NCI-H2107 treated with DMSO at 0.1 percent for 48 hours (cell line): ENCODE measurements around the gene GLRX2.

Experiments
- DNase-seq: peaks from one replicate; lab custom pipeline; 2025; ENCODE audit not compliant: unreplicated experiment; lab: John Stamatoyannopoulos, UW

Gene GLRX2

DNA sequence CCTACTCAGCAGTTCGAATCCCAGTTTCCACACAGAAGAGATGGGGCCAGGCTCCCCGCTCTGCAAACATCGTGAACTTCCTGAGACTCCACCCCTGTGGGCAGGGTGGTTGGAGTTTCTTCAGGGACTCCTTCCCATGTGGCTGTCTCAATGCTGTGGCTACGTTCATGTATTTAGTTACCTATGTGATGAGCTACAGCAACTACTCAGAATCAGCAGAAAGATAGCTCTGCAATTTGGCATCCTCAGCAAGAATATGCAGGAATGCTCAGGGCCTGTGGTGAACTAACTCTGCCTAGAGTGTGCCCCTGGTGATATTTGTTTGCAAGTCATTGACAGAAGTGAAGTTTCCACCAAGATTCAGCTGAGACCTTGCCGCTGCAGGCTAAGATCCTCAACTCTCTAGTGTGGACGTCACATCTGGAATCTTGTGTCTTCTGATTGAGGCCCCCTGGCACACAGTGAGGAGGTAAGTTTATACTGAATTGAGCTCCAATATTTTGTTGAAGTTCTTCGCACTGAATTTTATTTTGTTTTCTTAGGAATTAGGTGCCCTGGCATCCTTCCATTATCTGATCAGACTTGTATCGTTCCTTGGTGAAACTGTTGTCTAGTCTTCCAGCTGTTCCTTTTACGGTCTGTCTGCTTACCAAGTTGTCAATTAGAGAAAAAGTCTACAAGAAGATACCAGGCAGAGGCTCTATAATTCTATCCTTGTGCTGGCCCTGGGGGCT, 8.2 kb upstream of the GLRX2 start:
- DNase-seq, result no peak

DNA sequence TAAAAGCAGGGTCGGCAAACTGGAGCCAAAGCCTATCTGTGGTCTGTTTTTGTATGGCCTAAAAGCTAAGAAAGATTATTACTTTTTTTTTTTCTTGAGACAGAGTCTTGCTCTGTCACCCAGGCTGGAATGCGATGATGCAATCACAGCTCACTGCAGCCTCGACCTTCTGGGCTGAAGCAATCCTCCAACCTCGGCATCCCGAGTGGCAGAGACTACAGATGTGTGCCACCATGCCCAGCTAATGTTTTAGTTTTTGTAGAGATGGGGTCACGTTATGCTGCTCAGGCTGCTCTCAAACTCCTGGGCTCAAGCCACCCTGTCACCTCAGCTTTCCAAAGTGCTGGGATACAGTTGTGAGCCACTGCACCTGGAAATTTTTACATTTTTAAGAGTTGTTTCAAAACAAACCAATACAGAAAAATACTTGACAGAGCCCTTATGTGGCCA, 6.5 kb upstream of the GLRX2 start:
- DNase-seq, result no peak

DNA sequence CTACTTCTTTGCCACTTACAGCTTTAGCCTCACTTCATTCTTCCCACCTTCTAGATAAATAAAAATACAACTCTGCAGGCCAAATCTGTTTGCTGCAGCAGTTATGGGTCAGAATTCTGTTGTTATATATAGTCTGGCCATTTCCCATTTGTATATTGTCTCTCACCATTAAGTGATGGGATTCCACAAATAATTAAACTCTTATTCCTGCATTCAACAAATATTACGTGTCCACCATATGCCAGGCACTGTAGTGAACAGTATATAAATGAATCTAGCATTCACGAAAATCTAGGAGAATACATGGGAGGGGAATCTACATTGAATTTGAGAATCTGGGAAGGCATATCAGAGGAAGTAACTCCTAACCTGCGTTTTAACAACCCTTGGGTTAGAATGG, 5.7 kb upstream of the GLRX2 start:
- DNase-seq, result no peak

DNA sequence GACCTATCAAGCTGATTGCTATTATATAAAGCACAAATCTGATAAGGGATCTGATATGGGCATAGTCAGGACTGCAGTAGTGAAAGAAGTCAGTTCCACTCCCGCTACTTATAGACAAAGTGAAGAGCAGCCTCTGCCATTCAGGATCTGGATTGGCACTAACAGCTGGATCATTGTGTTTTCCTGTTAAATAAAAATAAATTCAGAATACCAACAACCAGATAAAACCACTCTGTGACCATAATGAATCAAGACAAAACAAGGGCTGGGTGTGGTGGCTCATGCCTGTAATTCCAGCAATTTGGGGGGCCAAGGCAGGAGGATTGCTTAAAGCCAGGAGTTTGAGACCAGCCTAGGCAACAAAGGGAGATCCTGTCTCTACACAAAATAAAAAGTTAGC, 5.0 kb upstream of the GLRX2 start:
- DNase-seq, result no peak

DNA sequence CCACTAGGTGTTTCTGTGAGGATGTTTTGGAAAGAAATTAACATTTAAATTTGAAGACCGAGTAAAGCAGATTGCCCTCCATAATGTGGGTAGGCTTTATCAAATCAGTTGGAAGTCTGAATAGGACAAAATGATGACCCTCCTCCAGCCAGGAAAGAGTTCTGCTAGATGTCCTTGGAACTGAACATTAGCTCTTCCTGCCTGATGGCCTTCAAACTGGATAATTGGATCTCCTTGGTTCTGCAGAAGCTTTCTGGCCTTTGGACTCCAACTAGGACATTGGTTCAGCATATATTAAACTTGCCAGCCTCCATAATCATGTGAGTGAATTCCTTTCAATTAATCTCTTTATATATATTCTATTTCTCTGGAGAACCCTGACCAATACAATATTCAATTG, 4.4 kb upstream of the GLRX2 start:
- no peak for DNase-seq

DNA sequence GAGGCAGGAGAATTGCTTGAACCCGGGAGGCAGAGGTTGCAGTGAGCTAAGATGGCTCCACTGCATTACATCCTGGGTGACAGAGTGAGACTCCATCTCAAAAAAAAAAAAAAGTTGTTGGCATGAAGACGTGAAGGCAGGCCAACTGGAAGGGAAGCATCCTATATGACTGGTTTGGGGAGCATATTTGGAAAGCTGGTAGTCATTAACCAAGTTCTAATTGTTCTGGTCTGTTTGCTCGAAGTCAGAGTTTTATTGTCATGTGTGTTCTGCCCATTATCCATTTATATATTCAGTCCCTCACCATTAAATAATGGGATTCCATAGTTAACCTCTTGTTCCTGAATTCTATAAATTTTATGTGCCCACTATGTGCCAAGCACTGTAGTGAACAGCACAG, 3.3 kb upstream of the GLRX2 start:
- no peak for DNase-seq

DNA sequence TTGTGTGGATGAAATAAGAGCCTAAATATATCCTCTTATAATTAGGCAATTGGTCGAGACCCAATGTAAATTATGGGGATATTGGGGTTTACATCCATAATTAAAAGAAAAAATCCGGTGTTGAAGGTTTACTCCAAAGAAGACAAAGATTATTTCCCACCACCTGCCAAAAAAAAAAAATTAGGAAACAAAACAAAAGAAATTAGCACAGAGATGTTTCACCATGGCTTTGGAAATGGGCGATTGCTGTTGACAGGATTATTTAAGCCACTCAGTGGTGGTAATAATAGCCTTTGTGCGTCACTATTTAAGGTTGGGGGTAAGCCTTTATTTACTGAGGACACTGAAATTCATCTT, 585 bp upstream of the GLRX2 start:
- DNase-seq, result no peak

DNA sequence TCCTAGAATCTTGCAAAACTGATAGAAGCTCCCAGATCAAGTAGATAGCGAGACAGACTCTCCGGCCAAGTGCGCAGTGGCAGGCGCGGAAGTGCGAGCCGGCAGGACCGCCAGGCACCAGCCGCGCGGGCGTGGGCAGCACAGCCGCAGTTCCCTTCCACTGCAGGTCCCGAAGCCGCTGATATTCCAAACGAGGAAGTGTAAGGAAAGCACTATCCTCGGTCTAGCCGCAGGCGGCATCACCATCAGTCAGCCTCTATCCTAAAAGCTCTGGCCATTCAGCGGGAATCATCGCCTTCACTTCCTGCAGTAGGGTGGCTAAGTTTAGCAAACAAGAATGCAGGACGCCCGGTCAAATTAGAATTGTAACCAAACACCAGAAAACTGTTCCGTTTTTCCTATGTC, 710 bp downstream of the GLRX2 start:
- peak; percentile 41 for DNase-seq

DNA sequence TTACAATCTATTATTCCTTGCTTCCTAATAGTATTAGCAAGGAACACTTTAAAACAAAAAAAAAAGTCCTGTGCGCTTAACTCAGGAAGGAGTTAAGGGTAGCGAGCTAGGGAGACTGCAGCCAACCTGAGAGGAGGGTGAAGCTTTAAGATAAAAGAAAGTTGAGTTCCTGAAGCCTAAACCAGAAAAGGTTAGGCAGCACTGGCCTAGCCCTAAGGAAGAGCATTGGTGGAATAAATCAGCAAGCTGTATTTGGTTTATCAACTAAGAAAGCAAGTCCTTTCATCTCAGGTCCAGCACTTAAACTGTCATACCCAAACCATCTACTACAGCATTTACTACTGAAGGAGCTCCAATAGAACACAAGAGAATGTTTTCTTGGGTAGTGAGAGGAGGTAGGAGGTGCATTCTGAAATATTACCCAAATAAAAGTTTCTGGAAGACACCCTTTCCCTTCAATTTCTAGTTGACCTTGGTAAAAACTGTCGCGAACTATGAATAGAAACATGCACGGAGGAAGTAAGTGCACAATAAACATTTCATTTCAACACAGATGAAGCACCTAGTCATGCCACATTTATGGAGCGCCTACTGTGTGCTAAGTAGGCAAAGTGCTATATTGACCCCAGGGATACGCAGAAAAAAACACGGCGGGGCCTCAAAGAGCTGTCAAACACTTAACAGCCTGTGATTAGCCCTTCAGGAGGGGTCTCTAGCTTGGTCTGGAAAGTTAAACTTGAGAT, 1.3 kb downstream of the GLRX2 start:
- no peak for DNase-seq

DNA sequence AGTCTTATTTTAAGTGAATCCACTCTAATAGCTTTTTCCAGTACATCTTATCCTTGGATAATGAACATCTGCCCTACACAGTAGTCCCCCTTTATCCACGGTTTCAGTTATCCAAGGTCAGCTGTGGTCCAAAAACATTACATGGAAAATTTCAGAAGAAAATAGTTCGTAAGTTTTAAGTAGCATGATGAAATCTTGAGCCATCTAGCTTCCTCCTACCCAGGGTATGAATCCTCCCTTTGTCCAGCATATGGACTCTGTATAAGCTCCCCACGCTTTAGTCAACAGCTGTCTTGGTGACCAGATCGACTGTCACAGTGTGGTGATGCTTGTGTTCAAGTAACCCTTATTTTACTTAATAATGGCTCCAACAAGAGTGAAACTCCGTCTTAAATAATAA, 2.6 kb downstream of the GLRX2 start:
- no peak for DNase-seq

DNA sequence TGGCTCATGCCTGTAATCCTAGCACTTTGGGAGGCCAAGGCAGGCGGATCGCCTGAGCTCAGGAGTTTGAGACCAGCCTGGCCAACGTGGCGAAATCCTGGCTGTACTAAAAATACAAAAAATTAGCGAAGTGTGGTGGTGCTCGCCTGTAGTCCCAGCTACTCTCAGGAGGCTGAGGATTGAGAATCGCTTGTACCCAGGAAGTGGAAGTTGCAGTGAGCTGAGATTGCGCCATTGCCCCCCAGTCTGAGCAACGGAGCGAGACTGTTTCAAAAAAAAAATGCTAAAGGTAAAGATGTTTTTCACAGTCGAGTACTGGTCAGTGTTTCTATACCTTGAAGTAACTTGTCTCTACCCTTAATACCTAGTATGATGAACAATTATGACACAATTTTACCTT, 11.1 kb downstream of the GLRX2 start:
- no peak for DNase-seq

DNA sequence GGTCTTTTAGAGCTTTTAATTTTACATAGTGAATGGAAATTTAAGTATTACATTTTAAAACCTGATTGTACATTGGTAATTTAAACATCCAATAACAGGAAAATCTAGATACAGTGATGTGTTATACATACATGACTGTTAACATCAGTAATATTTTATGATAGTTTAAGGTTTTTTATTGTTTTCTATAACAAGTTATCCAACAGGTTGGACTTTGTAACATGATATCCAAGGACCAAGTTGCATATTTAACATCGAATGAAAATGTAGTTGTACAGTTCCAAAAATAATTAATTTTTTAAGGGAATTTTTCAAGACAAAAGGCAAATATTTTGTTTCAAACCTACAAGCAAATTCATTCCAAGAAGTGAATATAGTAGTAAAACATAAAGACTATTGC, 14.3 kb downstream of the GLRX2 start:
- no peak for DNase-seq

DNA sequence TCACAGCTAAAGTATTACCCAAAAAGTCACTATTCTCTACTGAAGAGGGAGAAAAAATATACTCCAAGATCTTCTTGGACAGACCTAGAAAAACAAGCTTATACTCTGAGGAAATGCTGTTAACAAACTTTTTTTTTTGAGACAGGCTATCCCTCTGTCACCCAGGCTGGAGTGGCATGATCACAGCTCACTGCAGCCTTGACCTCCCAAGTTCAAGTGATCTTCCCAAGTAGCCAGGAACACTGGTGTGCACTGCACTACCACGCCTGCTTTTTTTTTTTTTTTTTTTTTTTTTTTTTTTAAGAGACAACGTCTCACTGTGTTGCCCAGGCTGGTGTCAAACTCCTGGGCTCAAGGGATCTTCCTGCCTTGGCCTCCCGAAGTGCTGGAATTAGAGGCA, 17.3 kb downstream of the GLRX2 start:
- no peak for DNase-seq

DNA sequence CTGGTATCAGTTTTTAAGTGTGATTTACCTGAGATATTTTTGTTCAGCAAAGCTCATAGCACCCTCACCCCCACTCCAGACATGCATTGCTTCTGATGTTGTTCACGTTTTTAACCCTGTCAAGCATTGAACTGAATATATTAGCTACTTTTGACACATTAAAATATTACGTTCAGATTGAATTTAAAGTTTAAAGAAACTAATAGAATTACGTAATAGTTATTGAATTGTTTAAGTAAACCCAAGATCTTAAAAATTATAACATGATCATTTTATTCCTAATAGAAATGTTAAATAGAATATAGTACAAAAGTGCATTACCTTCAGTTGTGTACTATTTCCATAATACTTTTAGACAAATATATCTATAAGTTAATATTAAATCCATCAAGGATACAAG, 18.9 kb downstream of the GLRX2 start:
- DNase-seq, result no peak

DNA sequence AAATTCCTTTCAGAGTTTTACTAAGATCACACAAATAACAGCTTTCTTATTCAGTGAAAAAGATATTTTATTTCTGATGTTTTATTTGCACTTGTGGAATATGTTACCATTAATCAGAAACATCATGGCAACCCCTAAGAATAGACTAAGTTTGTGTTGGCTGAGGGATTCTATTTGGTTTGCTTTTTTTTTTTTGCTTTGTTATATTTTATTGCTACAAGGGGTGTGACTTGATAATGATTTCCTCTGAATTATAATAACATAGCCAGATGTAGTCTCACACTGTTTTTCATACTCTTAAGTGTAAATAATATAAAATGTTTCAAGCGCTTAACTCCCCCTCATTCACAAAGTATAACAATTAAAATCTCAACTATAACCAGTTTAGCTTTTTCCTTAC, 20.0 kb downstream of the GLRX2 start:
- no peak for DNase-seq

DNA sequence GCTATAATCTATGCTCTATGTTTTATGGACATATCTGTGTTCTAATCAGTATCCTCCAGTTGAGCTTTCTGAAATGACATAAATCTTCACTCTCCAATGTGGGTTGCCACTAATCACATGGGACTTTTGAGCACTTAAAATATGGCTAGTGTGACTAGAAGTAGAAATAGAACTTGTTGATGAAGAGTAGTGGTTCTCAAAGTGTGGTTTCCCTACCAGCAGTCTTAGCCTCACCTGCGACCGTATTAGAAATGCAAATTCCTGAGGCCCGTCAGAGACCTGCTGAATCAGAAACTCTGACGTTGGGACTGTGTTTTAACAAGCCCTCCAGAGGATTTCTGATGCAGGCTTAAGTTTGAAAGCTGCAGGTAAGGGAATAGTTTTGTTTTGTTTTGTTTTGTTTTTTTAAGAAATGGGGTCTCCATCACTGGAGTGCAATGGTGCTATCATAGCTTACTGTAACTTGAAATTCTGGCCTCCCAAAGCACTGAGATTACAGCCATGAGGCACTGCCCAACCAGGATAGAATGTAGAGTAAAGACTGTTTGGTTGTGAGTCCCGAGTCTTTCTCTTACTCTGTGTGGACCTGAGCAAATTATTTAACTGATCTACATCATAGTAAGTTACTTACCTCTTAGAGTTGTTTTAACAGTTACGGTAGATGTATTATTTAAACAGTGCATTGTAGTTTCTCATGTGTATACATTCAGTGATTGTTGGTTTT, 21.7 kb downstream of the GLRX2 start:
- DNase-seq, result no peak

DNA sequence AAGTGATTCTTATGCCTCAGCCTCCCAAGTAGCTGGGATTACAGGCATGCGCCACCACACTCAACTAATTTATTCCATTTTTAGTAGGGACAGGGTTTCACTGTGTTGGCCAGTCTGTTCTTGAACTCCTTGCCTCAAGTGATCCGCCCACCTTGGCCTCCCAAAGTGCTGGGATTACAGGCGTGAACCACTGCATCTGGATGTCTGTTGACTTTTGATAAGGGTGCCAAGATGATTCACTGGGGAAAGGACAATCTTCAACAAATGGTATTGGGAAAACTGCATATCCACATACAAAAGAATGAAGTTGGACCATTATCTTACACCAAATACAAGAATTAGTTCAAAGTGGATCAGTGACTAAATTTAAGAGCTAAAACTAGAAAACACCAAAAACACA, 26.0 kb downstream of the GLRX2 start:
- no peak for DNase-seq

DNA sequence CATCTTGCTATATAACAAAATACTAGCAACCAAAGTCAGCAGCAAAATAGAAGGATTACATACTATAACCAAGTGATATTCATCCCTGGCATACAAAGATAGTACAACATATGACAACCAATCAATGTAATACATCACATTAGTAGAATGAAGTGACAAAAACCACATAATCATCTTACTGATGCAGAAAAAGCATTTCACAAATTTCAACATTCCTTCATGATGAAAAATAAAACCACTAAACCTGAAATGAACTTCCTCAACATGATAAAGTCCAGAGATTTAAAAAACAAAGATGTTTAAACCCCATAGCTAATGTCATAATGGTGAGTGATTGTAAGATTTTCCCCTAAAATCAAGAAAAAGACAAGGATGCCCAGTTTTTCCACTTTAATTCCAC, 27.2 kb downstream of the GLRX2 start:
- DNase-seq, result no peak

DNA sequence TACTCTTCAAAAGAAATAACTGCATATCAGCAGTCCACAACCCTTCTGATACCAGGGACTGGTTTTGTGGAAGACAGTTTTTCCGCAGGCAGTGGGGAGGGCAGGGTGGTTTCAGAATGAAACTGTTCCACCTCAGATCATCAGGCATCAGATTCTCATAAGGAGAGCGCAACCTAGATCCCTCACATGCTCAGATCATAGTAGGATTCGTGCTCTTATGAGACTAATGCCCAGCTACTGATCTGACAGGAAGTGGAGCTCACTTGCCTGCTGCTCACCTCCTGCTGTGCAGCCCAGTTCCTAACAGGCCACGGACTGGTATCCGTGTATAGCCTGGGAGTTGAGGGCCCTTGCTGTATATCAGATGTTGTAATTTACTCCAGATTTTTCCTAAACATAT, 34.3 kb downstream of the GLRX2 start:
- peak; percentile 12 for DNase-seq

DNA sequence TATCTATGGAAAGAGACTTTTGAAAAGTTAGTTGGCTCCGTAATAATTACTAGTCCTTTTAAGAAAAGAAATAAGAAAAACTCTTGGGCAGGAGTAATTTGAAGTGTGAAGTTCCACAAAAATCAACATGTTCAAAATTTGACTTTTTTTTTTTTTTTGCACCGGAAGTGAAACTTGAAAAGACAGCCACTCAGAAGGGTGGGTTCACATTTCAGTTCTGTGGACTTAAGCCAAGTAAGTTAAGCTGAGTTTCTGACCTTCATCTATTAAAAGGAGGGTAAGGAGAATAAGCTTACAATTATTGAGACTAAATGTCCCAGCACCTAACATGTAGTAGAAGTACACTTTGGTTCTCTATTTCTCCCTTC, 34.8 kb downstream of the GLRX2 start:
- DNase-seq, result no peak

DNA sequence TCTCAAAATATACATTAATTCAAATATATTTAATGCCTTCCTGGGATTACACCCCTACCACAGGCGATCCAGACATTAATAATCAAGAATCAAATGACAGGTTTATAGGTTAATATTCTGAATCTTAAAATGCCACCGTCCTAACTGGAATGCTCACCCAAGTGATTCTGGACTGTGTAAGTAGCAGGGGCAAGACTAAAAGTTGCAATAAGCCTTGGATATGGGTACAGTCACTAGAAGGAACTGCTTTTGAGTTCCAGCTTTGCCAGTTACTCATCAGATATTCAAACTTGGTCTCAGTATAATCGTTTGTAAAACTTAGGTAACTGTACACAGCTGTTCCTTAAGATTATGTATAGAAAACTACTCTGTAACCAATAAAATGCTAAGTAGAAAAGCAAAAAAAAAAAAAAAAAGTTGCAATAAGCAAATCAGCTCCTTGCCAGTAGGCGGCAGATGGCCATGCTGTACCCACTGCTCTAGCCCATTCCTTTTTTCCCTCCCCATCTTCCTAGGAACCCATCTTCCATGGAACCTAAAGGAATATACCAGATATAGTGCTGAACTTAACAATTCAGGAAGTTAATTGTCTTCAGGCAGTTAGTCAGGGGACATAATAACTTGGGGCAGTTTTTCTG, 35.3 kb downstream of the GLRX2 start:
- no peak for DNase-seq

DNA sequence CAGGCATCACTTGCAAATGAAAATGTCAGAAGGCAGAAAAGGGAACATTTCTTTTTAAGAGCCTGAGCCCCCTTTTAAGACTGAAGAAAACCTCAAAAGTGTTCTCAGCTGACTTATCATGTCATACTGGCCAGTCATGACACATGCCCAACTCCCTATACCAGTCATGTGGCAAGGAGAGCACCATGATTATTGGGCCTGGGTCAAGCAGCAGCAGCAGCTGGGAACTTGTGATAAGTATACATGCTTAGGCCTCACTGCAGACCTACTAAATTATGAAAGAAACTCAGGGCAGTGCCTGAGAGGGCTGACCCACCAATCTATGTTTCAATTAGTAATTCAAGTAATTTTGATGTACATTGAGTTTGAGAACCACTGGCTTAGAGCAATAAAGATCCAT, 37.2 kb downstream of the GLRX2 start:
- no peak for DNase-seq
